HepG2 (cell line): ENCODE data around the gene PCYT2. TPM values are rescaled to one million over a fixed set of nuclear protein-coding genes. Genes with fewer than 3 reads are reported as not detected.
A peak's percentile ranks its signal among the peaks of the same experiment; 100 is the strongest.

ENCODE experiments used
- ARNTL ChIP-seq: sonication (generic); formaldehyde crosslinking; IDR thresholded peaks from 2 replicates; pipeline ENCODE4 v1.4.0; 2020; ENCODE audit warnings: mild to moderate bottlenecking, missing genetic modification reagents
- BHLHE40 ChIP-seq: IDR thresholded peaks from 2 replicates; pipeline ENCODE4 v1.6.1; 2011; ENCODE audit warnings: low read length, improper control_type of control experiment
- ESRRA ChIP-seq: sonication (generic); formaldehyde crosslinking; IDR thresholded peaks from 2 replicates; pipeline ENCODE4 v1.5.1; 2020; ENCODE audit warnings: mild to moderate bottlenecking, low read depth, missing genetic modification reagents
- FOXK1 ChIP-seq: sonication (generic); formaldehyde crosslinking; IDR thresholded peaks from 2 replicates; pipeline ENCODE4 v1.4.0; 2020; ENCODE audit warnings: low read depth, missing genetic modification reagents, borderline replicate concordance
- GPN1 ChIP-seq: sonication (generic); formaldehyde crosslinking; IDR thresholded peaks from 2 replicates; pipeline ENCODE4 v1.5.1; 2020; ENCODE audit warnings: missing genetic modification reagents, borderline replicate concordance
- GTF3A ChIP-seq: sonication (generic); formaldehyde crosslinking; conservative IDR thresholded peaks from 2 replicates; pipeline ENCODE4 v1.4.0; 2020; ENCODE audit warnings: mild to moderate bottlenecking, missing genetic modification reagents
- IRX3 ChIP-seq: sonication (generic); formaldehyde crosslinking; IDR thresholded peaks from 2 replicates; pipeline ENCODE4 v1.8.1; 2023; ENCODE audit warnings: mild to moderate bottlenecking, low read depth, missing genetic modification reagents, borderline replicate concordance
- KDM3A ChIP-seq: IDR thresholded peaks from 2 replicates; pipeline ENCODE4 v1.6.1; 2018; ENCODE audit warnings: low read depth, missing compliant biosample characterization
- MEIS1 ChIP-seq: sonication (generic); formaldehyde crosslinking; IDR thresholded peaks from 2 replicates; pipeline ENCODE4 v1.9.0; 2021; ENCODE audit warnings: mild to moderate bottlenecking, missing genetic modification reagents, moderate library complexity, borderline replicate concordance
- MIER3 ChIP-seq: IDR thresholded peaks from 2 replicates; pipeline ENCODE4 v1.6.1; 2016; ENCODE audit warnings: missing compliant biosample characterization, borderline replicate concordance
- REXO4 ChIP-seq: sonication (generic); formaldehyde crosslinking; IDR thresholded peaks from 2 replicates; pipeline ENCODE4 v1.8.0; 2022; ENCODE audit warnings: missing genetic modification reagents, mild to moderate bottlenecking, borderline replicate concordance
- SCMH1 ChIP-seq: sonication (generic); formaldehyde crosslinking; IDR thresholded peaks from 2 replicates; pipeline ENCODE4 v1.9.0; 2021; ENCODE audit warnings: missing genetic modification reagents, mild to moderate bottlenecking, borderline replicate concordance
- TSC22D2 ChIP-seq: sonication (generic); formaldehyde crosslinking; IDR thresholded peaks from 2 replicates; pipeline ENCODE4 v1.5.1; 2020; ENCODE audit warnings: missing genetic modification reagents, mild to moderate bottlenecking, borderline replicate concordance
- ZKSCAN1 ChIP-seq: fragments of 150-350 bp; IDR thresholded peaks from 2 replicates; pipeline ENCODE4 v1.6.1; 2014; ENCODE audit warnings: low read length
- ZNF431 ChIP-seq: sonication (generic); formaldehyde crosslinking; IDR thresholded peaks from 2 replicates; pipeline ENCODE4 v1.9.0; 2022; ENCODE audit warnings: missing genetic modification reagents, low read depth, mild to moderate bottlenecking, borderline replicate concordance
- ZNF567 ChIP-seq: sonication (generic); formaldehyde crosslinking; IDR thresholded peaks from 2 replicates; pipeline ENCODE4 v1.8.1; 2023; ENCODE audit warnings: mild to moderate bottlenecking, missing genetic modification reagents, borderline replicate concordance
- polyA plus RNA-seq, 8 experiments: library from polyadenylated mRNA; depleted of rRNA in 3 of 8; stranded (reverse) in 7 of 8; unstranded in 1 of 8; fragments of >200 nt; fragmentation: Illumina TruSeq in 4 of 8; extraction: Trizol in 4 of 8; gene quantifications; 2 replicates each; pipeline versions ENCODE4 v1.2.1 to v1.2.3, GENCODE V29; 2011 to 2016; ENCODE audit warnings: low read depth in 4 of 8, missing spikeins in 1 of 8, mixed read lengths in 1 of 8; ENCODE audit not compliant: insufficient read depth in 1 of 8
- total RNA-seq, 5 experiments: library from RNA; depleted of rRNA; stranded (reverse); fragments of >200 nt; fragmentation: Illumina TruSeq; extraction: Trizol; gene quantifications; 2 replicates each; pipeline ENCODE4 v1.2.3, GENCODE V29; 2016; ENCODE audit warnings: low read depth in 1 of 5
- TF ChIP-seq, protein P1 (sequence below): IDR thresholded peaks from 2 replicates; pipeline ENCODE4 v1.6.1; 2016; ENCODE audit warnings: mild to moderate bottlenecking, missing biosample characterization, missing genetic modification reagents
- TF ChIP-seq, protein P2 (sequence below): sonication (generic); formaldehyde crosslinking; IDR thresholded peaks from 2 replicates; pipeline ENCODE4 v1.4.0; 2020; ENCODE audit warnings: missing genetic modification reagents
- TF ChIP-seq, protein P3 (sequence below): sonication (generic); formaldehyde crosslinking; IDR thresholded peaks from 2 replicates; pipeline ENCODE4 v1.5.0; 2020; ENCODE audit warnings: mild to moderate bottlenecking, missing genetic modification reagents, borderline replicate concordance
- TF ChIP-seq, protein P4 (sequence below): sonication (generic); formaldehyde crosslinking; IDR thresholded peaks from 2 replicates; pipeline ENCODE4 v1.4.0; 2020; ENCODE audit warnings: missing genetic modification reagents, borderline replicate concordance

Gene PCYT2
- total and polyA plus RNA-seq, 2 of the 13 experiments (the other 11 are each of a cell fraction or from before 2014, with no cell fraction given) = 147 to 297 TPM

DNA sequence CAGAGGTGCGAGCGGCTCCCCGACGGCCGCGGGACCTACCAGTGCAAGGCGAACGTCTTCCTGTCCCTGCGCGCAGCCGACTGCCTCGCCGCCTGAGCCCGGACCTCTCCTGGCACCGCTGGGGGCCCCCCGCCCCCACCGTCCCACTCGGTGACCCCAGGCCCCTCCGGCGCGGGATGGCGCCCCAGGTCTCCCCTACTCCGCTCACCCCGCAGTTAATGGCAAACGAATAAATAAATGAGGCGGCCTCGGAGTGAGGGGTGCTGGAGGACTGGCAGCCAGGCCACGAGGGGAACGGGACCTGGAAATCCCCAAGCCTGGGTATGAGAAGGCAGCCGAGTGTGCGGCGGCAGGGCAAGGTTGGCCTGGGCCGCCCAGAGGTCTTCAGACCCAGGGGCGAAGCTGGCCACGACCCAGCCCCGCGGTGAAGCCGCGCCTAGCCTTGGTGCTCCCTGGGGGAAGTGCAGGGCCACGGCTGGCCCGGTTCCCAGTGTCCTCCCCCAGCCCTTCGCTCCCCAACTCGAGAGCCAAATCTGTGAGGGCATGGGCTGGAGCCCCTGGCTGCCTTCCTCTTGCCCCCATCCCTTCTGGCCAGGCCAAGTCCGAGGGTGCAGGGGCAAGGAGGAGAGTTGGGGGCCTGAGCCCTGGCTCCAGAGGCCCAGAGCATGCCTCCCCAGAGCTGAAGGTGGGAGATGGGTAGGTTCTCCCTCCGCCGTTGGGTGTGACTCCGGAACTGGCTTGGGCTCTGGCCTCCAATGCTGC is 8.4 kb downstream of the PCYT2 start (continued):
- TF ChIP-seq ZNF431 (CRISPR knock-in tag) = no peak
- 0 out of 2 replicates have a peak, but pooled peaks have one; percentile 42 for TF ChIP-seq ESRRA (CRISPR knock-in tag)
- TF ChIP-seq MIER3 = no peak
- TF ChIP-seq IRX3 (CRISPR knock-in tag) = 0 out of 2 replicates have a peak, but pooled peaks have one; percentile 67
- TF ChIP-seq ZKSCAN1 = no peak
- TF ChIP-seq GTF3A (CRISPR knock-in tag) = no peak
- TF ChIP-seq, protein P1, sequence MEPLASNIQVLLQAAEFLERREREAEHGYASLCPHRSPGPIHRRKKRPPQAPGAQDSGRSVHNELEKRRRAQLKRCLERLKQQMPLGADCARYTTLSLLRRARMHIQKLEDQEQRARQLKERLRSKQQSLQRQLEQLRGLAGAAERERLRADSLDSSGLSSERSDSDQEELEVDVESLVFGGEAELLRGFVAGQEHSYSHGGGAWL (CRISPR knock-in tag) = no peak
- TF ChIP-seq, protein P2, sequence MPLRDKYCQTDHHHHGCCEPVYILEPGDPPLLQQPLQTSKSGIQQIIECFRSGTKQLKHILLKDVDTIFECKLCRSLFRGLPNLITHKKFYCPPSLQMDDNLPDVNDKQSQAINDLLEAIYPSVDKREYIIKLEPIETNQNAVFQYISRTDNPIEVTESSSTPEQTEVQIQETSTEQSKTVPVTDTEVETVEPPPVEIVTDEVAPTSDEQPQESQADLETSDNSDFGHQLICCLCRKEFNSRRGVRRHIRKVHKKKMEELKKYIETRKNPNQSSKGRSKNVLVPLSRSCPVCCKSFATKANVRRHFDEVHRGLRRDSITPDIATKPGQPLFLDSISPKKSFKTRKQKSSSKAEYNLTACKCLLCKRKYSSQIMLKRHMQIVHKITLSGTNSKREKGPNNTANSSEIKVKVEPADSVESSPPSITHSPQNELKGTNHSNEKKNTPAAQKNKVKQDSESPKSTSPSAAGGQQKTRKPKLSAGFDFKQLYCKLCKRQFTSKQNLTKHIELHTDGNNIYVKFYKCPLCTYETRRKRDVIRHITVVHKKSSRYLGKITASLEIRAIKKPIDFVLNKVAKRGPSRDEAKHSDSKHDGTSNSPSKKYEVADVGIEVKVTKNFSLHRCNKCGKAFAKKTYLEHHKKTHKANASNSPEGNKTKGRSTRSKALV = peak; percentile 51; the same call in 1 of the 2 replicates
- no peak for TF ChIP-seq FOXK1 (CRISPR knock-in tag)
- no peak for TF ChIP-seq REXO4 (CRISPR knock-in tag)
- no peak for TF ChIP-seq KDM3A (CRISPR knock-in tag)
- TF ChIP-seq ZNF567 (CRISPR knock-in tag) = no peak
- TF ChIP-seq SCMH1 (CRISPR knock-in tag) = no peak
- no peak for TF ChIP-seq GPN1
- TF ChIP-seq MEIS1 (CRISPR knock-in tag) = no peak
- no peak for TF ChIP-seq TSC22D2 (CRISPR knock-in tag)
- peak; percentile 15; the same call in 1 of the 2 replicates for TF ChIP-seq ARNTL (CRISPR knock-in tag)
- TF ChIP-seq, protein P3, sequence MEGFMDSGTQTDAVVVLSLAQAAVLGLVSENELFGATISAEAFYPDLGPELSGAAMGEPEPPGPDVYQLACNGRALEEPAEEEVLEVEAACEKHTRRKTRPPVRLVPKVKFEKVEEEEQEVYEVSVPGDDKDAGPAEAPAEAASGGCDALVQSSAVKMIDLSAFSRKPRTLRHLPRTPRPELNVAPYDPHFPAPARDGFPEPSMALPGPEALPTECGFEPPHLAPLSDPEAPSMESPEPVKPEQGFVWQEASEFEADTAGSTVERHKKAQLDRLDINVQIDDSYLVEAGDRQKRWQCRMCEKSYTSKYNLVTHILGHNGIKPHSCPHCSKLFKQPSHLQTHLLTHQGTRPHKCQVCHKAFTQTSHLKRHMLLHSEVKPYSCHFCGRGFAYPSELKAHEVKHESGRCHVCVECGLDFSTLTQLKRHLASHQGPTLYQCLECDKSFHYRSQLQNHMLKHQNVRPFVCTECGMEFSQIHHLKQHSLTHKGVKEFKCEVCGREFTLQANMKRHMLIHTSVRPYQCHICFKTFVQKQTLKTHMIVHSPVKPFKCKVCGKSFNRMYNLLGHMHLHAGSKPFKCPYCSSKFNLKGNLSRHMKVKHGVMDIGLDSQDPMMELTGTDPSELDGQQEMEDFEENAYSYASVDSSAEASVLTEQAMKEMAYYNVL (CRISPR knock-in tag) = 0 out of 2 replicates have a peak, but pooled peaks have one; percentile 9
- no peak for TF ChIP-seq BHLHE40
- TF ChIP-seq, protein P4, sequence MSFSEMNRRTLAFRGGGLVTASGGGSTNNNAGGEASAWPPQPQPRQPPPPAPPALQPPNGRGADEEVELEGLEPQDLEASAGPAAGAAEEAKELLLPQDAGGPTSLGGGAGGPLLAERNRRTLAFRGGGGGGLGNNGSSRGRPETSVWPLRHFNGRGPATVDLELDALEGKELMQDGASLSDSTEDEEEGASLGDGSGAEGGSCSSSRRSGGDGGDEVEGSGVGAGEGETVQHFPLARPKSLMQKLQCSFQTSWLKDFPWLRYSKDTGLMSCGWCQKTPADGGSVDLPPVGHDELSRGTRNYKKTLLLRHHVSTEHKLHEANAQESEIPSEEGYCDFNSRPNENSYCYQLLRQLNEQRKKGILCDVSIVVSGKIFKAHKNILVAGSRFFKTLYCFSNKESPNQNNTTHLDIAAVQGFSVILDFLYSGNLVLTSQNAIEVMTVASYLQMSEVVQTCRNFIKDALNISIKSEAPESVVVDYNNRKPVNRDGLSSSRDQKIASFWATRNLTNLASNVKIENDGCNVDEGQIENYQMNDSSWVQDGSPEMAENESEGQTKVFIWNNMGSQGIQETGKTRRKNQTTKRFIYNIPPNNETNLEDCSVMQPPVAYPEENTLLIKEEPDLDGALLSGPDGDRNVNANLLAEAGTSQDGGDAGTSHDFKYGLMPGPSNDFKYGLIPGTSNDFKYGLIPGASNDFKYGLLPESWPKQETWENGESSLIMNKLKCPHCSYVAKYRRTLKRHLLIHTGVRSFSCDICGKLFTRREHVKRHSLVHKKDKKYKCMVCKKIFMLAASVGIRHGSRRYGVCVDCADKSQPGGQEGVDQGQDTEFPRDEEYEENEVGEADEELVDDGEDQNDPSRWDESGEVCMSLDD (CRISPR knock-in tag) = peak; percentile 13; the same call in 1 of the 2 replicates
